Right renal pelvis (tissue), 4 donors: ENCODE measurements around the gene ZDHHC12. TPM values are rescaled to one million over a fixed set of nuclear protein-coding genes. Genes with fewer than 3 reads are reported as not detected.

Experiments
- DNase-seq, 4 donors: peaks; one replicate each; pipeline ENCODE4 v3.0.0-alpha.2; 2013; ENCODE audit warnings: low read depth in 4 of 4, low spot score in 3 of 4, missing footprints in 1 of 4
- polyA plus RNA-seq, 4 donors: library from polyadenylated mRNA; unstranded; fragments of 120-200 nt; gene quantifications; one replicate each; pipeline ENCODE4 v1.2.1, GENCODE V29; 2013; ENCODE audit not compliant: insufficient read length in 4 of 4

Gene ZDHHC12
- polyA plus RNA-seq, 4 donors = 17.0 to 25.1 (median 17.7) TPM

DNA sequence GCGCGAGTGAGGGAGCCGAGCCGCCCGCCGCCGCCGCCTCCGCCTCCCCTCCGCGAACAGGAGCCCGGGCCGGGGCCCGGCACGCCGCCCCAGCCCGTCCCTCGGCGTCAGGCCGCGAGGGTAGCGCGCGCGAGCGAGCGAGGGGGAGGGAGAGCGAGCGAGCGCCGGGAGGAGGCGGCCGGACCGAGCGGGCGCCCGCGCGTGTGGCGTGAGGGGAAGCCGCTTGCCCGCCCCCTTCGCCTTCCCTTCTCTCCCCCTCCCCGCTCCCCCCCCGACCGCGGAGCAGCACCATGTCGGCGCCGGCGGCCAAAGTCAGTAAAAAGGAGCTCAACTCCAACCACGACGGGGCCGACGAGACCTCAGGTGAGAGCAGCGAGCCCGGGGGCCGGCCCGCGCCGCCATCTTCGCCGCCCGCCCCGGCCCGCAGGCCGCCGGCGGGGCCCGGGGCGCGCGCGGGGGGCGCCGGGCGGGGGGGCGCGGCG is 34.6 kb downstream of the ZDHHC12 start:
- DNase-seq = no peak

DNA sequence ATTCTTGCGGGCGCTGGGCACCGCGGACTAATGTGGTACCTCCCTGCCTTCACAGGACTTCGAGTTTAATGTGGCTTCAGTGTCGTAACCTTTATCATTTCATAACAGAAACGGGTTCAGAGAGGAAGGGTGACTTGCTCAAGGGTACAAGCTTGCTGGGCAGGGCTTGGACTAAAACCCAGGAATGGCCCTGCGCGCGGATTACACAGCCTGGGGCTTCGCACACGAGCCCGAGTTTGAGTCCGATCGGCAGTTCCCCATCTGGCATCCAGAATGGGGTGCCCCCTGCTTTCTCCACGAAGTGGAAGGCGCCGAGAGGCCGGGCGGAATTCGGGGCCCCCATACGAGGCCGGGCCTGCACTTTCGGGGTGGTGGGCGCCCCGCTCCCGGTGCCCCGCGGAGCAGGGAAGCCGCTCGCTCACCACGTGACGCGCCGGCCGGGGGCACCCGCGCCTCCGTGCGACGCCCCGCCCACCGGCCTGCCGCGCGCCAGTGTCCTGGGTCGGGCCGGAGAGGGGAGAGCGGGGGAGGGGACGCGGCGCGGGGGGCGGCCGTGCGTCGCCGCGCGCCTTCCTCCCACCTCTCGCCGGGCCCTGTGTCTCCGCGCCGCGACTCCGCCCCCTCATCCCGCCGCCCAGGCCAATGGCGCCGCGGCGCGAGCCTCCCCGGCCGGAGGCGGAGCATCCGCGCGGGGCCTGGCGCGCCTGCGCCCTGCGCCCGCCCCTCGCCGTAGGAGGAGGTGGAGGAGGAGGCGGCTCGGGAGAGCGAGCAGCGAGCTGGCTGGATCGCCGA is 35.2 kb downstream of the ZDHHC12 start, which contains the start of gene SET:
TSS of gene SET (plus strand) at position 722 of the 792 bp plus-strand sequence. CDS start 361 bp downstream, outside the sequence.
- peak; percentile 86 to 92 (median 91) for DNase-seq

GRCh38 chr9:128687453-128687852 is 36.5 kb downstream of the ZDHHC12 start:
- DNase-seq = no peak

DNA sequence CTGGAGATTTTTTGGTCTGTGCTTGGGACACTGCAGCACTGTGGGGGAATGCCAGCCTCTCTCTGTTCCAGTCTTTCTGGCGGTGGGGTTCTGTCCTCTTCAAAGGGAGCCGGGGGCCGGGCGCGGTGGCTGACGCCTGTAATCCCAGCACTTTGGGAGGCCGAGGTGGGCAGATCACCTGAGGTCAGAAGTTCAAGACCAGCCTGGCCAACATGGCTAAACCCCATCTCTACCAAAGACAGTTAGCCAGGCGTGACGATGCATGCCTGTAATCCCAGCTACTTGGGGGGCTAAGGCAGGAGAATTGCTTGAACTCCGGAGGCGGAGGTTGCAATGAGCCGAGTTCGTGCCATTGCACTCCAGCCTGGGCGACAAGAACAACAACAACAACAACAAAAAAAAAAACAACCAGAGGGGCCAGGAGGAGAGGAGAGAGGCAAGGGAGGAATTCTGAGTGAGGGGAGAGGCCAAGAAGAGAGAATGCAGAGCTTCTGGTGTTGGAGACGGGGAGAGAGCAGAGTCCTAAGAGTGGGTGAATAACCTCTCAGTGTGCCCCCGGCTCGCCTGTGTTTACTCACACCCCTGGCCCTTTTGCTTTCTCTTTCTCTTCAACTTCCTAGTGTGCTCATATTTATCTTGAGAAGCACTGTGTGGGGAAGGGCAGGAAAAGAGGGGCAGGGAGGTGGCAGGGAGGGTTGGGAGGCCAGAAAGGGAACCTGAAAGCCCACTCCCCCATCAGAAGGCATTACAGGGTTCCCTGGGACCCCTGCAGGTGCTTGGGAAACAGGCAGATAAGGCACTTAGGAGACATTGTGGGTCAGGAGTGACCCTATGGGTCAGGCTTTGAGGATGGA is 38.1 kb downstream of the ZDHHC12 start:
- no peak for DNase-seq

DNA sequence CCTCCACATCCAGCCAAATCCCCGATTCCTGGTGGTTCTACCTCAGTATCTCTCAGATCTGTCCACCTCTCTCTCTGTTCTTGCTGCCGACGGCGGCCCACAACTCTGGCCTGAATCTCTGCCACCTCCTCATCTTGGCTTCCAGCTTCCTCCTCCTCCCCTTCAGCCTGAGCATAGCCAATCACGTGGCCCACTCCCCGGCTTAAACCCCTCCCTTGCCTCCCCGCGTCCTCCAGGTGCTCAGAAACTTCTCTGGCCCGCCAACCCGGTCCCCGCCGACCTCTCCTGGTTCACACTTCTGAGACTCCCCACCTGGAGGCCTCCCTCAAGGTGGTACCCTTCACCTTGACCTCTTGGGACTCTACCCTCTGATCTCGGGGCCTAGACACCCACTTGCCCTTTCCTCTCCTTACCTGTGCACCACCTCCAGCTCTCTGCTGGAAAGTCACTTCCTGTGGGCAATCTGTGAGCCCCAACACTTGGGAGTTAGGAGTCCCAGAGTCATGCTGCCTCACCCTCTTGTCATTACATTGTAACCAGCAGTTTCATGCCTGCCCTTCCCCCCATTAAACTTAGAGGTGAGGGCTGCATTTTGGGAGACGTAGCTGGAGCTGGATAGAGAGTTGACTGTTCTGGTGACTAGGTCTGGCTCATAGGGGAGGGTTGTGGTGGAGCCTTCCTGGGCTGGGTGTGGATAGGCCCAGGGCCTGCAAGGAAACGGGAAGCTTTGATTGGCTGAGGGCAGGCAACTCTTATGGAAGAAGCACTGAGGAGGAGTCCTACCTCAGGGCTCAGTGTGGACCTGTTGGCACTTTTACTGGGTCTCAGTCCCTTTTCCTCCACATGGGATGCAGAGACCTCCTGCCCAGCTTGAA is 39.4 kb downstream of the ZDHHC12 start:
- DNase-seq = no peak

DNA sequence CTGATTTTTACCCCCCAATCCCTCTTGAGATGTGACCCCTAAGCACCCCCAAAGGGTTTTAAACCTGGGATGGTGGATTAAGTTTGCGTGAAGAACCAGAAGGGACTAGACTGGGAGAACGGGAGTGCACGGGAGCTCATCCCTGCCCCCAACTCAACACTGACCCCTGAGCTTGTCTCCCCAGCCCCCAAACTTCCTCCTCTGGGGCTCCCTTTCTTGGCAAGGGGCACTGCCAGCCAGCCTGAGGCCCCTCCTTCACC is 39.9 kb downstream of the ZDHHC12 start:
- DNase-seq = no peak

- DNase-seq = no peak
Measured at GRCh38 chr9:128683340-128684064, 40.4 kb downstream of the ZDHHC12 start.

DNA sequence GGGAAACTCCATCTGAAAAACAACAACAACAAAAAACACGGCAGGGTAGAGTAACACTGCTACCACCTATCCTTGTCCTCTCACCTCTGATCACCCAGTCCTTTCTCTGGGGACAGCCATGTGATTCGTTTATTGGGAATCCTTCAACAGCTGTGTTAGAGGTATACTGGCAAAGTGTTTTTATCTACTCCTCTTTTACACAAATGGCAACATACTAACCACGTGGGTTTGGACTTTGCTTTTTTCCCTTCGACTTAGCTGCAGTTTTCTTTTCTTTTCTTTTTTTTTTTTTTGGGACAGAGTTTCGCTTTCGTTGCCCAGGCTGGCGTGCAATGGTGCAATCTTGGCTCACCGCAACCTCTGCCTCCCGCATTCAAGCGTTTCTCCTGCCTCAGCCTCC is 46.1 kb downstream of the ZDHHC12 start:
- DNase-seq = no peak

DNA sequence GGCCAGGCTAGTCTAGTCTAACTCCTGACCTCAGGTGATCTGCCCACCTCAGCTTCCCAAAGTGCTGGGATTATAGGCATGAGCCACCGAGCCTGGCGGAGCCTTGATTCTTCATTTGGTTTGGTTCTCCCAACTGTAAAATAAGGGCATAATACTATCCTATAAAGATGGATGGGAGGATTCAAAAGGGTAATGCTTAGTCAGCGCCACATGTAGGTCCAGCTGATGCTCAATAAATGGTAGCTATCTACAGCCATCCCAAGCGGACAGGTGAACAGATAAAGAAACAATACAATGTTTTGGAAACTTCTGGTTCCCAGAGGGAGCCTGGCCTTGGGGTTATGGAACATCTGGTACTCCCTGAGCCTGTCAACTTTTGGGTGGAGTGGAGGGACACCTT is 48.5 kb downstream of the ZDHHC12 start:
- no peak for DNase-seq

Other genes starting within 250 kb of the ZDHHC12 start
- gene GLE1, start 219.4 kb downstream of the ZDHHC12 start, polyA plus RNA-seq = 10 to 100 TPM; 28.0 to 31.5 (median 30.4) TPM
- gene SPTAN1, start 171.5 kb downstream of the ZDHHC12 start, polyA plus RNA-seq = 100 to 1,000 TPM; 301 to 363 (median 329) TPM
- 10 to 100 TPM; 58.6 to 88.6 (median 64.9) TPM for gene DYNC2I2, start 67.3 kb downstream of the ZDHHC12 start, polyA plus RNA-seq
- 100 to 1,000 TPM; 586 to 729 (median 699) TPM for gene SET, start 34.9 kb downstream of the ZDHHC12 start, polyA plus RNA-seq
- 10 to 100 TPM in 3 of 4 donors, 1 to 10 TPM in 1; 8.1 to 12.6 (median 10.2) TPM for gene PKN3, start 21.6 kb downstream of the ZDHHC12 start, polyA plus RNA-seq
- gene ZER1, start 47.8 kb upstream of the ZDHHC12 start, polyA plus RNA-seq = 10 to 100 TPM; 31.7 to 42.6 (median 34.2) TPM
- gene TBC1D13, start 63.1 kb upstream of the ZDHHC12 start, polyA plus RNA-seq = 10 to 100 TPM; 36.0 to 43.5 (median 41.0) TPM
- 10 to 100 TPM in 1 of 4 donors, 1 to 10 TPM in 3; 7.0 to 16.1 (median 8.4) TPM for gene ENDOG, start 94.4 kb upstream of the ZDHHC12 start, polyA plus RNA-seq
- 10 to 100 TPM; 40.3 to 48.7 (median 43.0) TPM for gene SPOUT1, start 105.7 kb upstream of the ZDHHC12 start, polyA plus RNA-seq
- gene KYAT1, start 157.8 kb upstream of the ZDHHC12 start, polyA plus RNA-seq = 10 to 100 TPM; 21.6 to 23.6 (median 22.5) TPM
- 10 to 100 TPM; 29.5 to 34.3 (median 30.6) TPM for gene LRRC8A, start 158.0 kb upstream of the ZDHHC12 start, polyA plus RNA-seq
- 10 to 100 TPM; 58.8 to 61.6 (median 59.6) TPM for gene PHYHD1, start 196.9 kb upstream of the ZDHHC12 start, polyA plus RNA-seq
- gene DOLK, start 223.5 kb upstream of the ZDHHC12 start, polyA plus RNA-seq = 10 to 100 TPM; 16.0 to 18.6 (median 17.5) TPM
- gene NUP188, start 223.6 kb upstream of the ZDHHC12 start, polyA plus RNA-seq = 10 to 100 TPM; 38.9 to 41.8 (median 40.2) TPM